ENCODE measurements around the gene TMEM154.

GRCh38 chr4:152588869-152589268, 90.9 kb downstream of the TMEM154 start:
- no peak for TF ChIP-seq POLR2AphosphoS5 (IDR thresholded peaks at IDR 0.05)
- no peak for TF ChIP-seq CTCF (IDR thresholded peaks at IDR 0.05; ENCODE audit: poor library complexity, severe bottlenecking)
- TF ChIP-seq EZH2 (IDR thresholded peaks at IDR 0.05; ENCODE audit: borderline replicate concordance, insufficient read depth, low read length, poor library complexity, severe bottlenecking): no peak
